Measurements from ENCODE around the gene PDCL3.

DNA sequence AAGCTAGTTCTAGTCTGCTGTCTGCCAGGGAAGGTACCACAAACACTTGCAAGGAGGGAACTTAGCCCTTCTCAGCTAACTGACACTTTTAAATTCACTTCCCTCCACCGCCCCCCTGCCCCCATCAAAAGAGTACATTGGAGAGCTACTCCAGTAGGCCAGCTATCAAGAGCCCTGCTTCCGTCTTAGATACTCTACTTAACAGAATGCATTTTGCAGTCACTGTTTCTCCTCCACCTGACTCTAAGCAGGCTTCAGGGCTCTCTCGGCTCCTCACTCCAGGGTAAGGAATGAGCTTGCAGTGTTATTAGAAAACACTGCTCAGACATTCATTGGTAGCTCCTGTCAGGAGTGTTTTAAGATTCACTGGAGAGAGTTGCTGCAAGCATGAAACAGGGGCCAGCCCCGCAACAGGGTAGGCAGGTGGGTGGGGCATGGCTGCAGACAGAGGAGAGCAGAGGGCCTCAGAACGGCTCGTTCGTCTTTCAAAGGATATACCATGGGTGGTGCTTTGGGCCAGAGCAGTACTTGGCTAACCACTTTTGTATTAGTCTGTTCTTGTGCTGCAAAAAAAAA lies 35.3 kb upstream of the PDCL3 start:
- TF ChIP-seq CTCF (IDR thresholded peaks at IDR 0.05; ENCODE audit: low read depth, low read length, poor library complexity, severe bottlenecking), result no peak
- TF ChIP-seq EZH2phosphoT487 (IDR thresholded peaks at IDR 0.05; ENCODE audit: borderline replicate concordance, low read length), result no peak

All from DOHH2 (cell line).